IPS-18a (cell line): Measurements from ENCODE around the gene MYO19.
"Not testable (repeated sequence)": the region's sequence is repeated elsewhere in the genome, so short reads cannot be mapped to it uniquely, and the experiment has no call there.

ENCODE experiments used
- H3K27ac ChIP-seq: one replicate; pipeline ENCODE4 v1.5.1; 2013; ENCODE audit warnings: low read length
- H3K27me3 ChIP-seq: one replicate; pipeline ENCODE4 v1.6.1; 2013; ENCODE audit warnings: mild to moderate bottlenecking, low read length; ENCODE audit not compliant: control insufficient read depth, insufficient read depth
- H3K36me3 ChIP-seq: one replicate; pipeline ENCODE4 v1.6.1; 2013; ENCODE audit warnings: low read depth, low read length; ENCODE audit not compliant: control insufficient read depth
- H3K4me1 ChIP-seq: one replicate; pipeline ENCODE4 v1.6.1; 2013; ENCODE audit warnings: low read depth, low read length; ENCODE audit not compliant: control insufficient read depth
- H3K4me3 ChIP-seq: one replicate; pipeline ENCODE4 v1.5.1; 2013; ENCODE audit warnings: low read length
- H3K9ac ChIP-seq: one replicate; pipeline ENCODE4 v1.6.1; 2013; ENCODE audit warnings: mild to moderate bottlenecking, low read length, moderate library complexity
- H3K9me3 ChIP-seq: one replicate; pipeline ENCODE4 v1.6.1; 2013; ENCODE audit warnings: low read depth, low read length; ENCODE audit not compliant: control insufficient read depth

MYO19 gene

GRCh38 chr17:36527621-36528250, 6.9 kb downstream of the MYO19 start:
- Histone ChIP-seq H3K4me1 (no peaks in the 10 kb centered on the region), H3K4me3 (no peak overlapping the region), H3K27ac (no peak overlapping the region), H3K9me3 (no peaks in the 10 kb centered on the region), H3K36me3 (peaks cover 71% of the 10 kb centered on the region), H3K9ac (no peak overlapping the region), H3K27me3 (no peaks in the 10 kb centered on the region)

GRCh38 chr17:36525888-36526287, 8.8 kb downstream of the MYO19 start:
- Histone ChIP-seq H3K27me3 (no peaks in the 10 kb centered on the region), H3K4me3 (no peak overlapping the region), H3K9ac (no peak overlapping the region), H3K36me3 (peaks cover 64% of the 10 kb centered on the region), H3K9me3 (no peaks in the 10 kb centered on the region), H3K27ac (no peak overlapping the region), H3K4me1 (no peaks in the 10 kb centered on the region)

- Histone ChIP-seq H3K9ac (no peak overlapping the region), H3K4me1 (no peaks in the 10 kb centered on the region), H3K27ac (no peak overlapping the region), H3K9me3 (no peaks in the 10 kb centered on the region), H3K36me3 (peaks cover 72% of the 10 kb centered on the region), H3K27me3 (no peaks in the 10 kb centered on the region), H3K4me3 (no peak overlapping the region)
These were observed 9.6 kb downstream of the MYO19 start for GRCh38 chr17:36525113-36525512.

GRCh38 chr17:36524428-36524876, 10.2 kb downstream of the MYO19 start:
- Histone ChIP-seq H3K4me1 (no peaks in the 10 kb centered on the region), H3K9ac (no peak overlapping the region), H3K27ac (no peak overlapping the region), H3K9me3 (no peaks in the 10 kb centered on the region), H3K36me3 (peaks cover 68% of the 10 kb centered on the region), H3K4me3 (no peak overlapping the region), H3K27me3 (no peaks in the 10 kb centered on the region)

- Histone ChIP-seq H3K9me3 (no peaks in the 10 kb centered on the region), H3K4me1 (no peaks in the 10 kb centered on the region), H3K9ac (no peak overlapping the region), H3K36me3 (peaks cover 67% of the 10 kb centered on the region), H3K4me3 (no peak overlapping the region), H3K27me3 (no peaks in the 10 kb centered on the region), H3K27ac (no peak overlapping the region)
These were observed 11.6 kb downstream of the MYO19 start for GRCh38 chr17:36523113-36523512.

GRCh38 chr17:36515837-36516236, 18.8 kb downstream of the MYO19 start:
- Histone ChIP-seq H3K4me3 (no peak overlapping the region), H3K27me3 (no peaks in the 10 kb centered on the region), H3K9ac (no peak overlapping the region), H3K4me1 (no peaks in the 10 kb centered on the region), H3K27ac (no peak overlapping the region), H3K36me3 (peaks cover 60% of the 10 kb centered on the region), H3K9me3 (no peaks in the 10 kb centered on the region)

GRCh38 chr17:36514856-36515255, 19.8 kb downstream of the MYO19 start:
- no peaks in the 10 kb centered on the region for H3K4me1 ChIP-seq
- H3K4me3 ChIP-seq: no peak overlapping the region
- no peaks in the 10 kb centered on the region for H3K9me3 ChIP-seq
- H3K27ac ChIP-seq: no peak overlapping the region
- H3K36me3 ChIP-seq: peaks cover 63% of the 10 kb centered on the region
- H3K9ac ChIP-seq: no peak overlapping the region
- no peaks in the 10 kb centered on the region for H3K27me3 ChIP-seq

GRCh38 chr17:36512641-36513040, 22.0 kb downstream of the MYO19 start:
- peaks cover 74% of the 10 kb centered on the region for H3K36me3 ChIP-seq
- H3K27ac ChIP-seq: no peak overlapping the region
- H3K9me3 ChIP-seq: no peaks in the 10 kb centered on the region
- H3K4me1 ChIP-seq: no peaks in the 10 kb centered on the region
- H3K27me3 ChIP-seq: no peaks in the 10 kb centered on the region
- no peak overlapping the region for H3K4me3 ChIP-seq
- H3K9ac ChIP-seq: no peak overlapping the region

- H3K9ac ChIP-seq: no peak overlapping the region
- H3K27ac ChIP-seq: no peak overlapping the region
- H3K36me3 ChIP-seq: peaks cover 81% of the 10 kb centered on the region
- no peaks in the 10 kb centered on the region for H3K4me1 ChIP-seq
- H3K4me3 ChIP-seq: no peak overlapping the region
- H3K9me3 ChIP-seq: no peaks in the 10 kb centered on the region
- H3K27me3 ChIP-seq: no peaks in the 10 kb centered on the region
These were observed 23.5 kb downstream of the MYO19 start for GRCh38 chr17:36511216-36511615.

- Histone ChIP-seq H3K9me3 (no peaks in the 10 kb centered on the region), H3K9ac (no peak overlapping the region), H3K27ac (no peak overlapping the region), H3K36me3 (peaks cover 82% of the 10 kb centered on the region), H3K27me3 (no peaks in the 10 kb centered on the region), H3K4me1 (no peaks in the 10 kb centered on the region), H3K4me3 (no peak overlapping the region)
These were observed 24.0 kb downstream of the MYO19 start for GRCh38 chr17:36510636-36511035.

GRCh38 chr17:36509272-36509985, 25.2 kb downstream of the MYO19 start:
- Histone ChIP-seq H3K36me3 (peaks cover 83% of the 10 kb centered on the region), H3K27me3 (no peaks in the 10 kb centered on the region), H3K4me3 (no peak overlapping the region), H3K27ac (no peak overlapping the region), H3K9ac (no peak overlapping the region), H3K9me3 (no peaks in the 10 kb centered on the region), H3K4me1 (no peaks in the 10 kb centered on the region)

GRCh38 chr17:36508439-36508838, 26.2 kb downstream of the MYO19 start:
- H3K36me3 ChIP-seq: peaks cover 82% of the 10 kb centered on the region
- not testable (repeated sequence) for H3K9me3 ChIP-seq, H3K27me3 ChIP-seq, H3K4me1 ChIP-seq, H3K9ac ChIP-seq, H3K27ac ChIP-seq, H3K4me3 ChIP-seq
